ENCODE measurements around the gene ATP9A.

- TF ChIP-seq CTCF (IDR thresholded peaks at IDR 0.05; ENCODE audit: poor library complexity, severe bottlenecking) (no peak), EZH2 (IDR thresholded peaks at IDR 0.05; ENCODE audit: borderline replicate concordance, insufficient read depth, low read length, poor library complexity, severe bottlenecking) (no peak), REST (IDR thresholded peaks at IDR 0.05; ENCODE audit: borderline replicate concordance) (no peak), MXI1 (conservative IDR thresholded peaks at IDR 0.05; ENCODE audit: poor library complexity, severe bottlenecking) (no peak), RAD21 (conservative IDR thresholded peaks at IDR 0.05) (no peak), SMC3 (conservative IDR thresholded peaks at IDR 0.05; ENCODE audit: poor library complexity) (no peak)
Measured at GRCh38 chr20:51756653-51757052, 11.5 kb downstream of the ATP9A start.

All from neural cell (in vitro differentiated cells).